Measurements from ENCODE around the gene KCNJ5.

DNA sequence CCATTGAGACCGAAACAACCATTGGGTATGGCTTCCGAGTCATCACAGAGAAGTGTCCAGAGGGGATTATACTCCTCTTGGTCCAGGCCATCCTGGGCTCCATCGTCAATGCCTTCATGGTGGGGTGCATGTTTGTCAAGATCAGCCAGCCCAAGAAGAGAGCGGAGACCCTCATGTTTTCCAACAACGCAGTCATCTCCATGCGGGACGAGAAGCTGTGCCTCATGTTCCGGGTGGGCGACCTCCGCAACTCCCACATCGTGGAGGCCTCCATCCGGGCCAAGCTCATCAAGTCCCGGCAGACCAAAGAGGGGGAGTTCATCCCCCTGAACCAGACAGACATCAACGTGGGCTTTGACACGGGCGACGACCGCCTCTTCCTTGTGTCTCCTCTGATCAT lies 20.5 kb downstream of the KCNJ5 start:
- TF ChIP-seq, protein P1, sequence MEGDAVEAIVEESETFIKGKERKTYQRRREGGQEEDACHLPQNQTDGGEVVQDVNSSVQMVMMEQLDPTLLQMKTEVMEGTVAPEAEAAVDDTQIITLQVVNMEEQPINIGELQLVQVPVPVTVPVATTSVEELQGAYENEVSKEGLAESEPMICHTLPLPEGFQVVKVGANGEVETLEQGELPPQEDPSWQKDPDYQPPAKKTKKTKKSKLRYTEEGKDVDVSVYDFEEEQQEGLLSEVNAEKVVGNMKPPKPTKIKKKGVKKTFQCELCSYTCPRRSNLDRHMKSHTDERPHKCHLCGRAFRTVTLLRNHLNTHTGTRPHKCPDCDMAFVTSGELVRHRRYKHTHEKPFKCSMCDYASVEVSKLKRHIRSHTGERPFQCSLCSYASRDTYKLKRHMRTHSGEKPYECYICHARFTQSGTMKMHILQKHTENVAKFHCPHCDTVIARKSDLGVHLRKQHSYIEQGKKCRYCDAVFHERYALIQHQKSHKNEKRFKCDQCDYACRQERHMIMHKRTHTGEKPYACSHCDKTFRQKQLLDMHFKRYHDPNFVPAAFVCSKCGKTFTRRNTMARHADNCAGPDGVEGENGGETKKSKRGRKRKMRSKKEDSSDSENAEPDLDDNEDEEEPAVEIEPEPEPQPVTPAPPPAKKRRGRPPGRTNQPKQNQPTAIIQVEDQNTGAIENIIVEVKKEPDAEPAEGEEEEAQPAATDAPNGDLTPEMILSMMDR (IDR thresholded peaks at IDR 0.05): no peak
- TF ChIP-seq POLR2A (IDR thresholded peaks at IDR 0.05): no peak

Measured in vagina (tissue), 2 donors.